H1 (cell line): ENCODE data around the gene IGFBP3. TPM values are rescaled to one million over a fixed set of nuclear protein-coding genes. Genes with fewer than 3 reads are reported as not detected.

Experiments
- CTCF ChIA-PET: fragments of 300-600 bp; sonication (Branson Sonifier 250); formaldehyde crosslinking; loops from one replicate; lab custom pipeline; 2021; ENCODE audit not compliant: partially characterized antibody; lab: Charles Lee
- POLR2A ChIA-PET: fragments of 300-600 bp; sonication (Branson Sonifier 250); formaldehyde crosslinking; loops from one replicate; lab custom pipeline; 2021; ENCODE audit warnings: inconsistent platforms; ENCODE audit not compliant: partially characterized antibody; lab: Charles Lee
- DNase-seq, 2 experiments: peaks; one replicate each; pipeline versions ENCODE4 v3.0.0 to v3.0.0-alpha.2; 2010 to 2022; ENCODE audit warnings: low spot score in 2 of 2, low read depth in 1 of 2, mixed read lengths in 1 of 2
- FAIRE-seq: peaks from 2 replicates; lab custom pipeline; 2011; peaks lifted over from hg19 to GRCh38; lab: Jason Lieb, UNC
- H2AFZ ChIP-seq: 2 replicates; pipeline ENCODE4 v1.8.1; 2012; ENCODE audit warnings: low read length, inconsistent platforms
- H2AK5ac ChIP-seq: 2 replicates; pipeline ENCODE4 v1.6.1; 2013; ENCODE audit warnings: low read depth, low read length
- H2BK120ac ChIP-seq: replicated peaks from 2 replicates; pipeline ENCODE3; 2013; ENCODE audit warnings: low read depth, low read length, inconsistent platforms
- H2BK12ac ChIP-seq: 2 replicates; pipeline ENCODE4 v1.6.1; 2013; ENCODE audit warnings: low read depth, low read length
- H2BK15ac ChIP-seq: 2 replicates; pipeline ENCODE4 v1.6.1; 2013; ENCODE audit warnings: low read length
- H2BK20ac ChIP-seq: 2 replicates; pipeline ENCODE4 v1.6.1; 2013; ENCODE audit warnings: low read length
- H2BK5ac ChIP-seq: 2 replicates; pipeline ENCODE4 v1.6.1; 2013; ENCODE audit warnings: low read depth, low read length
- H3K14ac ChIP-seq: 2 replicates; pipeline ENCODE4 v1.6.1; 2013; ENCODE audit warnings: inconsistent platforms; ENCODE audit not compliant: insufficient read length
- H3K18ac ChIP-seq: 2 replicates; pipeline ENCODE4 v1.6.1; 2013; ENCODE audit warnings: low read length; ENCODE audit errors: extremely low read depth
- H3K23ac ChIP-seq: 2 replicates; pipeline ENCODE4 v1.6.1; 2013; ENCODE audit warnings: inconsistent platforms; ENCODE audit not compliant: insufficient read length
- H3K23me2 ChIP-seq: 2 replicates; pipeline ENCODE4 v1.6.1; 2013; ENCODE audit warnings: low read depth, low read length
- H3K27ac ChIP-seq: 2 replicates; pipeline ENCODE4 v1.6.1; 2011; ENCODE audit warnings: low read depth, low read length, inconsistent platforms
- H3K27me3 ChIP-seq, 4 experiments: replicated peaks in 1 of 4; 1 replicate in 1 of 4; 2 replicates in 3 of 4; pipeline versions ENCODE4 v1.6.1 to v1.8.1; 2011 to 2013; ENCODE audit warnings: low read length in 3 of 4, mild to moderate bottlenecking in 3 of 4, inconsistent platforms in 2 of 4, mixed read lengths in 2 of 4, moderate library complexity in 1 of 4; ENCODE audit not compliant: control insufficient read depth in 3 of 4, insufficient read depth in 3 of 4; ENCODE audit errors: extremely low read depth in 1 of 4
- H3K36me3 ChIP-seq, 4 experiments: 2 replicates each; pipeline versions ENCODE4 v1.6.1 to v1.8.1; 2011 to 2013; ENCODE audit warnings: mild to moderate bottlenecking in 4 of 4, low read length in 3 of 4, moderate library complexity in 2 of 4, control low read depth in 1 of 4, inconsistent platforms in 1 of 4; ENCODE audit not compliant: insufficient read depth in 4 of 4, control insufficient read depth in 2 of 4
- H3K4ac ChIP-seq: replicated peaks from 2 replicates; pipeline ENCODE3; 2013; ENCODE audit warnings: low read length, low read depth, mixed read lengths, inconsistent platforms; ENCODE audit not compliant: insufficient read length
- H3K4me1 ChIP-seq, 4 experiments: replicated peaks in 1 of 4; 1 replicate in 1 of 4; 2 replicates in 3 of 4; pipeline versions ENCODE4 v1.6.1 to v1.8.1; 2011 to 2013; ENCODE audit warnings: low read length in 3 of 4, inconsistent platforms in 2 of 4, mixed read lengths in 1 of 4; ENCODE audit not compliant: insufficient read depth in 4 of 4, control insufficient read depth in 3 of 4
- H3K4me2 ChIP-seq, 2 experiments: 2 replicates each; pipeline versions ENCODE4 v1.6.1 to v1.8.1; 2011 to 2013; ENCODE audit warnings: low read depth in 2 of 2, low read length in 2 of 2, control low read depth in 1 of 2, inconsistent platforms in 1 of 2, mild to moderate bottlenecking in 1 of 2; ENCODE audit not compliant: insufficient read depth in 1 of 2
- H3K4me3 ChIP-seq, 4 experiments: fragments of 200-600, 300-600 bp in 1 of 4; sonication (generic), shearing (Covaris generic), sonication (Bioruptor Twin) in 1 of 4; 2 replicates each; pipeline versions ENCODE4 v1.5.1 to v1.8.1; 2011 to 2016; ENCODE audit warnings: low read length in 4 of 4, low read depth in 3 of 4, control low read depth in 2 of 4, inconsistent platforms in 2 of 4, mild to moderate bottlenecking in 2 of 4, mixed read lengths in 1 of 4, moderate library complexity in 1 of 4; ENCODE audit not compliant: insufficient read depth in 2 of 4; ENCODE audit errors: extremely low read depth in 1 of 4
- H3K56ac ChIP-seq: replicated peaks from 2 replicates; pipeline ENCODE3; 2013; ENCODE audit warnings: low read depth, mild to moderate bottlenecking, mixed read lengths, low read length, inconsistent platforms; ENCODE audit not compliant: insufficient read length
- H3K79me1 ChIP-seq: 2 replicates; pipeline ENCODE4 v1.6.1; 2013; ENCODE audit warnings: low read depth, low read length, control low read depth
- H3K79me2 ChIP-seq, 2 experiments: 2 replicates each; pipeline versions ENCODE4 v1.6.1 to v1.8.1; 2012 to 2013; ENCODE audit warnings: low read length in 2 of 2, mild to moderate bottlenecking in 2 of 2, inconsistent platforms in 1 of 2; ENCODE audit not compliant: insufficient read depth in 2 of 2, control insufficient read depth in 1 of 2
- H3K9ac ChIP-seq, 4 experiments: replicated peaks in 1 of 4; 1 replicate in 1 of 4; 2 replicates in 3 of 4; pipeline versions ENCODE4 v1.6.1 to v1.8.1; 2011 to 2013; ENCODE audit warnings: low read depth in 3 of 4, low read length in 3 of 4, control low read depth in 2 of 4, mild to moderate bottlenecking in 2 of 4, moderate library complexity in 2 of 4, inconsistent platforms in 1 of 4; ENCODE audit errors: extremely low read depth in 1 of 4
- H3K9me3 ChIP-seq, 2 experiments: 2 replicates each; pipeline versions ENCODE4 v1.6.1 to v1.8.1; 2012 to 2013; ENCODE audit warnings: mild to moderate bottlenecking in 2 of 2, moderate library complexity in 2 of 2, control low read depth in 1 of 2, inconsistent platforms in 1 of 2, low read depth in 1 of 2, low read length in 1 of 2, mixed read lengths in 1 of 2; ENCODE audit not compliant: insufficient read depth in 2 of 2
- H4K20me1 ChIP-seq, 2 experiments: replicated peaks in 1 of 2; 2 replicates each; pipeline versions ENCODE3 to v1.8.1; 2011 to 2013; ENCODE audit warnings: inconsistent platforms in 2 of 2, low read length in 2 of 2, mild to moderate bottlenecking in 1 of 2; ENCODE audit not compliant: insufficient read depth in 2 of 2, control insufficient read depth in 1 of 2
- H4K5ac ChIP-seq: 2 replicates; pipeline ENCODE4 v1.6.1; 2013; ENCODE audit warnings: low read length, low read depth, mixed read lengths, inconsistent platforms; ENCODE audit not compliant: insufficient read length
- H4K8ac ChIP-seq: 2 replicates; pipeline ENCODE4 v1.8.0; 2013; ENCODE audit warnings: mild to moderate bottlenecking, moderate library complexity, low read length, inconsistent platforms; ENCODE audit not compliant: insufficient read depth; ENCODE audit errors: extremely low read depth
- H4K91ac ChIP-seq: replicated peaks from 2 replicates; pipeline ENCODE3; 2013; ENCODE audit warnings: low read length, mixed read lengths, inconsistent platforms; ENCODE audit not compliant: insufficient read length
- CHD1 ChIP-seq: IDR thresholded peaks from 2 replicates; pipeline ENCODE4 v1.6.1; 2012; ENCODE audit warnings: low read depth, low read length, improper control_type of control experiment
- EGR1 ChIP-seq: IDR thresholded peaks from 2 replicates; pipeline ENCODE4 v1.6.1; 2011; ENCODE audit warnings: low read depth, low read length, borderline replicate concordance
- KDM1A ChIP-seq: fragments of 200-600, 300-600 bp; sonication (generic); IDR thresholded peaks from 2 replicates; pipeline ENCODE4 v1.7.1; 2016; ENCODE audit warnings: mild to moderate bottlenecking, low read length, borderline replicate concordance
- KDM5A ChIP-seq: fragments of 200-600 bp; IDR thresholded peaks from 2 replicates; pipeline ENCODE4 v1.7.1; 2012; ENCODE audit warnings: mild to moderate bottlenecking, low read length, inconsistent platforms, mixed read lengths
- RAD21 ChIP-seq, 2 experiments: IDR thresholded peaks in 1 of 2; conservative IDR thresholded peaks in 1 of 2; 2 replicates each; pipeline ENCODE4 v1.6.1; 2011; ENCODE audit warnings: low read depth in 2 of 2, low read length in 2 of 2, improper control_type of control experiment in 1 of 2, inconsistent platforms in 1 of 2, mild to moderate bottlenecking in 1 of 2, moderate library complexity in 1 of 2
- RFX5 ChIP-seq: IDR thresholded peaks from 2 replicates; pipeline ENCODE4 v1.6.1; 2011; ENCODE audit warnings: low read depth, low read length, improper control_type of control experiment, borderline replicate concordance
- SP4 ChIP-seq: IDR thresholded peaks from 2 replicates; pipeline ENCODE4 v1.6.1; 2012; ENCODE audit warnings: low read length, inconsistent platforms
- WGBS, 2 experiments: shearing (Covaris generic) in 1 of 2; methylation state at CpG; one replicate each; pipeline versions ENCODE4 v1.1.6 to v1.1.7; 2013 to 2015; ENCODE audit warnings: low lambda C conversion rate in 2 of 2, mixed read lengths in 2 of 2, inconsistent platforms in 1 of 2, low coverage in 1 of 2, missing lambda C conversion rate in 1 of 2; ENCODE audit not compliant: insufficient replicate concordance in 2 of 2, insufficient coverage in 1 of 2, insufficient read length in 1 of 2; ENCODE audit errors: extremely low coverage in 1 of 2, missing lambda C conversion rate in 1 of 2; 5-methylcytosine and 5-hydroxymethylcytosine counted together
- polyA plus RNA-seq, 7 experiments: library from polyadenylated mRNA; depleted of rRNA in 3 of 7; stranded (reverse) in 5 of 7; unstranded in 2 of 7; fragments of >200 nt in 5 of 7; fragments of 200-250 nt in 2 of 7; gene quantifications; 1 replicate in 5 of 7; 2 replicates in 1 of 7; 4 replicates in 1 of 7; pipeline versions ENCODE4 v1.2.1 to v1.2.3, GENCODE V29; 2011 to 2013; ENCODE audit warnings: missing spikeins in 2 of 7, mixed read lengths in 2 of 7
- total RNA-seq: library from RNA; stranded (reverse); fragmentation: NEBNext Ultra II Directional; extraction: Animal tissue kit (Norgen Biotek cat#: 25700); gene quantifications from 2 replicates; pipeline ENCODE4 v1.2.1, GENCODE V29; 2021
- TF ChIP-seq, protein P1 (sequence below): IDR thresholded peaks from 2 replicates; pipeline ENCODE4 v1.6.1; 2012; ENCODE audit warnings: inconsistent platforms
- TF ChIP-seq, protein P2 (sequence below): IDR thresholded peaks from 2 replicates; pipeline ENCODE4 v1.6.1; 2012; ENCODE audit warnings: inconsistent platforms

Gene IGFBP3
- total and polyA plus RNA-seq, 2 of the 8 experiments (the other 6 are each of a cell fraction or from before 2014, with no cell fraction given): 5.5 to 12.1 TPM

DNA sequence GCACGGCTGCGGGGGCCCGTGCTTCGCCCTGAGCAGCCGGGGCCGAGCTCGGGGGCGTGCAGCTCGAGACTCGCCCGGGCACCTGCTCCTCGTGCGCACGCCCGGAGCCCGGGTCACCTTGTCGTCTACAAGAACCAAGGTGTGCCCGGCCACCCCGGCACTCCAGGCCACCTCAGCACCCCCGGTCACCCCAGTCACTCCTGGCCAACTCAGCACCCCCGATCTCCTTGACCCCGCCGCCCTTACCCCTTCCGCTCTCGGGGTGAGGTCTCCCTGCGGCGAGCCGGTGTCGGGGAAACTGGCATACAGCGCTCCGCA lies 268 bp upstream of the IGFBP3 start:
- Histone ChIP-seq H3K79me1 (no peaks in the 10 kb centered on the region), H4K5ac (no peak overlapping the region), H3K18ac (no peak overlapping the region), H2AFZ (no peak overlapping the region; the same call in 1 of the 2 replicates), H2BK20ac (no peak overlapping the region), H3K14ac (no peak overlapping the region), H3K56ac (no peak overlapping the region), H2BK120ac (no peak overlapping the region), H4K20me1 (peaks cover 2% of the 10 kb centered on the region in 2 experiments), H3K9me3 (no peaks in the 10 kb centered on the region), H3K27me3 (peaks cover 14 to 48% (median 37%) of the 10 kb centered on the region in 4 experiments), H2BK15ac (no peak overlapping the region), H3K79me2 (no peaks in the 10 kb centered on the region), H3K23ac (no peak overlapping the region), H4K91ac (no peak overlapping the region), H3K27ac (no peak overlapping the region), H3K4me1 (peaks cover 6 to 30% (median 12%) of the 10 kb centered on the region in 4 experiments; a peak in 6 of 7 replicates), H2BK5ac (no peak overlapping the region; the same call in 1 of the 2 replicates), H4K8ac (no peak overlapping the region), H2BK12ac (no peak overlapping the region), H2AK5ac (no peak overlapping the region), H3K23me2 (peaks cover 14% of the 10 kb centered on the region), H3K4me2 (peak overlapping the region; percentile 78 to 87), H3K4ac (no peak overlapping the region), H3K9ac (no peak overlapping the region), H3K36me3 (peaks cover 0 to 5% (median 0%) of the 10 kb centered on the region in 4 experiments; a peak in 1 of 8 replicates), H3K4me3 (peak overlapping the region; percentile 33 to 67 (median 47))
- FAIRE-seq (no peak), DNase-seq (peak in 1 of 2 experiments; percentile 68)
- CTCF ChIA-PET: interaction anchor here (0.6 to 15.3 kb wide), 23 partner anchors 9 to 1267 kb away, joined by 3 to 242 read pairs (median 8); no protein-coding TSS in a partner anchor
- whole genome bisulfite sequencing, 2 experiments: 15% methylated on average over 7 of the region's 31 CpGs; no CpG with 5 or more reads in 1 of the 2 experiments
- TF ChIP-seq KDM5A (no peak), SP4 (no peak), RFX5 (no peak), EGR1 (no peak), CHD1 (no peak), RAD21 (IDR thresholded peaks at IDR 0.05 in 1 of 2, conservative IDR thresholded peaks at IDR 0.05 in 1 of 2; ENCODE audit: low read depth in 2 of 2, low read length in 2 of 2) (no peak), KDM1A (no peak)
- TF ChIP-seq, protein P1, sequence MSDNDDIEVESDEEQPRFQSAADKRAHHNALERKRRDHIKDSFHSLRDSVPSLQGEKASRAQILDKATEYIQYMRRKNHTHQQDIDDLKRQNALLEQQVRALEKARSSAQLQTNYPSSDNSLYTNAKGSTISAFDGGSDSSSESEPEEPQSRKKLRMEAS: 0 out of 2 replicates have a peak, but pooled peaks have one; percentile 28
- TF ChIP-seq, protein P2, sequence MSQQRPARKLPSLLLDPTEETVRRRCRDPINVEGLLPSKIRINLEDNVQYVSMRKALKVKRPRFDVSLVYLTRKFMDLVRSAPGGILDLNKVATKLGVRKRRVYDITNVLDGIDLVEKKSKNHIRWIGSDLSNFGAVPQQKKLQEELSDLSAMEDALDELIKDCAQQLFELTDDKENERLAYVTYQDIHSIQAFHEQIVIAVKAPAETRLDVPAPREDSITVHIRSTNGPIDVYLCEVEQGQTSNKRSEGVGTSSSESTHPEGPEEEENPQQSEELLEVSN: peak; percentile 32; the same call in 1 of the 2 replicates
- POLR2A ChIA-PET: interaction anchor here (1.3 to 1.5 kb wide), 2 partner anchors 33 to 1180 kb away, joined by 4 to 5 read pairs; partner anchors contain the start of gene IGFBP1
